HG03196 (cell line): ENCODE results near the gene HES3.

ENCODE experiments used
- ATAC-seq: cut with Tn5 transposase; IDR thresholded peaks from one replicate; pipeline ENCODE4 v1.9.1; 2021; ENCODE audit not compliant: unreplicated experiment

The HES3 gene

GRCh38 chr1:6245086-6245868 is 1.3 kb downstream of the HES3 start:
- ATAC-seq, result no peak

- ATAC-seq, result no peak
Observed at GRCh38 chr1:6245869-6246496, 2.0 kb downstream of the HES3 start.

GRCh38 chr1:6246497-6247467 is 2.8 kb downstream of the HES3 start:
- peak; percentile 48 for ATAC-seq

GRCh38 chr1:6247651-6248050 is 3.7 kb downstream of the HES3 start:
- no peak for ATAC-seq

GRCh38 chr1:6248161-6248776 is 4.3 kb downstream of the HES3 start:
- no peak for ATAC-seq

- ATAC-seq, result no peak
Observed at GRCh38 chr1:6248932-6249738, 5.2 kb downstream of the HES3 start.

GRCh38 chr1:6249739-6250689 is 6.0 kb downstream of the HES3 start:
- no peak for ATAC-seq

GRCh38 chr1:6251233-6251632 is 7.3 kb downstream of the HES3 start:
- no peak for ATAC-seq

GRCh38 chr1:6251681-6252373 is 7.8 kb downstream of the HES3 start:
- no peak for ATAC-seq

GRCh38 chr1:6252374-6252710 is 8.4 kb downstream of the HES3 start:
- no peak for ATAC-seq

- ATAC-seq, result no peak
Observed at GRCh38 chr1:6253380-6253779, 9.4 kb downstream of the HES3 start.

GRCh38 chr1:6254691-6255090 is 10.7 kb downstream of the HES3 start:
- no peak for ATAC-seq

GRCh38 chr1:6256645-6257044 is 12.7 kb downstream of the HES3 start:
- no peak for ATAC-seq

GRCh38 chr1:6257541-6258069 is 13.6 kb downstream of the HES3 start:
- ATAC-seq, result no peak

GRCh38 chr1:6258675-6259074 is 14.7 kb downstream of the HES3 start:
- ATAC-seq, result no peak

GRCh38 chr1:6259491-6260362 is 15.7 kb downstream of the HES3 start:
- no peak for ATAC-seq

GRCh38 chr1:6260433-6260934 is 16.5 kb downstream of the HES3 start:
- ATAC-seq, result no peak
